Activated CD4-positive, alpha-beta T cell treated with anti-CD3 and anti-CD28 coated beads for 4 hours (primary cell): ENCODE measurements around the gene TAMM41.
"Not testable (repeated sequence)": the region's sequence is repeated elsewhere in the genome, so short reads cannot be mapped to it uniquely, and the experiment has no call there.

Experiments
- DNase-seq, 2 donors: peaks; one replicate each; pipeline ENCODE4 v3.0.0-alpha.2; 2020

Gene TAMM41

DNA sequence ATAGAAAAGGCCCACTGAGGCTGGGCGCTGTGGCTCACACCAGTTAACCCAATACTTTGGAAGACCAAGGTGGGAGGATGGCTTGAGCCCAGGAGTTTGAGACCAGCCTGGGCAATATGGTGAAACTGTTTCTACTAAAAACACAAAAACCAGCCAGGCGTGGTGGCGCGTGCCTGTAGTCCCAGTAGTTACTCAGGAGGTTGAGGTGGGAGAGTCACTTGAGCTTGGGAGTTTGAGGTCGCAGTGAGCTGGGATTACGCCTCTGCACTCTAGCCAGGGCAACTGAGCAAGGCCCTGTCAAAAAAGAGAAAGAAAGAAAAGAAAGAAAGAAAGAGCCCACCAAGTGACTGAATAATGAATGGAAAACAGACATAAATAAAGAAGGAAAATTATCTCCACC, 32.0 kb downstream of the TAMM41 start:
- DNase-seq = no peak

DNA sequence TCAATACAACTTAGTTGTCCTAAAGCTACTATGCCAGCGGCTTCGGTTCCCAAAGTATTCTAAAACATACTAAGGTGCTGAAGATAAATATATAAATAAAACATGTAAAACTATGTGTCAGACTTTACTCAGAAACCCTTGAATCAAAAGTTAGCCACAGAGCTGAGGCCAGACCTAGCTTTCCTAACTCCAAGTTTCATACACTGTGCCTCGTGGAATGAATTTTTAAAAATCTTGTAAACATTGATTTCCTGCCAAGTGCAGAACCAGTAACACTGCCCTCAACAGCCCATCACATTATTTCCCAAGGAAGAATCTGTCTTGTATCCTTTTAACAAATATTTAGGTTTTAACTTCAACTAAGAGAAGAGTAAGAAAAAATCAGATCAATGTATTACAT, 36.4 kb downstream of the TAMM41 start:
- no peak for DNase-seq

DNA sequence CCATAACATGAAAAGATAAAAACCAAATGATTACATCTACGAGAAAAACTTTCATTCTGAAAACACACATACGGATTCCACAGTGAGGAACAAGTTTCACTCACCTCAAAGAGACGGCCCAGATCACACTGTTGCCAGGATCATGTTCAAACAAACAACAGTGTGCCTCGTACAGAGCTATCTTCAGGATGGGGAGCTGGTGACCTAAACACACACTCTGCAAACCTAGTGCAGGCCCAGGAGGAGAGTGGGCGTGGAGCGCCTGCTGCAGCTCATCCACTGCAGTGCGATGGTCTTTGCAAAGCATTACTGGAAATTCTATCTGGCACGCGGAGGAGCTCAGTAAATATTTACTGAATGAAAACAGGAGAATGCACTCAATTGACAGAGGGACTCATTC, 38.5 kb downstream of the TAMM41 start:
- DNase-seq = no peak

DNA sequence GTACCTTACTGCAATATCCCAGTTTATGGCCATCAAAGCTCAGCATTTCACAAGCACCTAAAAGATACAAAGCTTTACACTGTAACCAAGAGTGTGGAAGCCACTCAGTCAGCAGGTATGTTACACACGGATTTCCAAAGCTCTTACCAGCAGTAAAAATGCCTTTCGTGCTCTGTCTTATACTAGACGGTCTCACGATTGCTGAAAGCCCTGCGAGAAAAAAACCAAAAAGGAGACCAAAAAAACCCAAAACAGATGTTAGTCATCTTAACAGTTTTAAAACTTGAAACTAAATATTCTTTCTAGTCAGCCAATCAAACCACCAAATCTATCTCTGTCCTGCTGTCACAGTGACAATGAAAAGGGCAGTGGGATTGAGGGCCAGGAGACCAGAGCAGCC, 39.0 kb downstream of the TAMM41 start:
- DNase-seq = no peak

DNA sequence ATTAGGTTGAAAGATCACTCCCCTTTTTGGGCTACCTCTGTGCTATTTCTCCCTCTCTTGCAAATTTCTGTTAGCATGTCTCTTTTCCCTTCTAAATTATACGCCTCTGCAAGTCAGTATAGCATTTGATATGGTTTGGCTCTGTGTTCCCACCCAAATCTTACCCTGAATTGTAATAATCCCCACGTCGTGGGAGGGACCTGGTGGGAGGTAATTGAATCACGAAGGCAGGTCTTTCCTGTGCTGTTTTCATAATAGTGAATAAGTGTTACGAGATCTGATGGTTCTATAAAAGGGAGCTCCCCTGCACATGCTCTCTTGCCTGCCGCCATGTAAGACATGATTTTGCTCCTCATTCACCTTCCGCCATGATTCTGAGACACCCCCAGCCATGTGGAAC, 41.0 kb downstream of the TAMM41 start:
- DNase-seq = no peak

DNA sequence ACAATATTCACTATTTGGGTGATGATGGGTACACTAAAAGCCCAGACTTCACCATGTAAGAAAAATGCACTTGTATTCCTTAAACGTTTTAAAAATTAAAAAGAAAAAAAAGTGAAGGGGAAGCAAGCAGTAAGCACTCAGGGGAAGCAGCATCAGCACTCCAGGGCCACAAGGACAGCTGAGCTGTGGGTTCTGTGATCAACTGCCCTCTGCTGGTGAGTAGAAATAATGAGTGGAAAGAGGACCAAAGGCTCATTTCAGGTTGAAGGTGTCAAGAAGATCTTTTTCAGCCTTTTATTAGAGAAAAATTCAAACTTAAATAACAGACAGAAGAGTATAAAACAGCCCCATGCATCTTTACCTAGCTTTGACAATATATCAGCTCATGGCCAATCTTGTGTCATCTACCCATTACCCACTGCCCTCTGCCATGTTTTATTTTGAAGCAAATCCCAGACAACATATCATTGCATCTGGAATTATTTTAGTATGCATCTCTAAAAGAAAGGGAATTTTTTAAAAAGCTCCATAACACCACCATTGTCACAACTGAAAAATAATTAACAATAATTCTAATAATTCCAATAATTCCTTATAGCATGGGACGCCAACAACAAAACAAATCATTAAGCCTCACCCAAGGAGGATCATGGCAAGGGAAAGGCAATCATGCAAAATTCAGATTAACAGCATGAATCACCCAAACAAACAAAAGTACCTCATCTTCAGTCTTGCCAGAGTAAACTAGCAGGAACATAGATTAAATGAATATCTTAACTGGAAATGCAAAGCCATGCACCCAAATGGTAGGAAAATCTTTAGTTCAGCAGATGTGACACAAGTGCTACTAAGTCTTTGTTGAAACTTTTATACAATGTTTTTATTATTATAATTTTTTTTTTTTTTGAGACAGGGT, 42.5 kb downstream of the TAMM41 start:
- peak; percentile 17 to 25 for DNase-seq

DNA sequence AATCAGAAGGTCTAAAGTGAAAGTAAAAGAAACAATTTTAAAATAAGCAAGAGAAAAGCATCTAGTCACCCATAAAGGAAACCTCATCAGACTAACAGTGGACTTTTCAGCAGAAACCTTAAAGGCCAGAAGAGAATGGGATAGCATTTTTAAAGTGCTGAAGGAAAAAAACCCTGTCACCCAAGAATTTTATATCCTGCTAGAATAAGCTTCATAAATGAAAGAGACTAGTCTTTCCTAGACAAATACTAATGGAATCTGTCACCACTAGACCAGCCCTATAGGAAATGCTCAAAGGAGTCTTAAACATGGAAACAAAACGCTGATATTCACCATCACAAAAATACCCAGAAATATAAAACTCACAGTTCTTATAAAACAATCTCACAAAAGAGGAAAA, 46.9 kb downstream of the TAMM41 start:
- no peak for DNase-seq

DNA sequence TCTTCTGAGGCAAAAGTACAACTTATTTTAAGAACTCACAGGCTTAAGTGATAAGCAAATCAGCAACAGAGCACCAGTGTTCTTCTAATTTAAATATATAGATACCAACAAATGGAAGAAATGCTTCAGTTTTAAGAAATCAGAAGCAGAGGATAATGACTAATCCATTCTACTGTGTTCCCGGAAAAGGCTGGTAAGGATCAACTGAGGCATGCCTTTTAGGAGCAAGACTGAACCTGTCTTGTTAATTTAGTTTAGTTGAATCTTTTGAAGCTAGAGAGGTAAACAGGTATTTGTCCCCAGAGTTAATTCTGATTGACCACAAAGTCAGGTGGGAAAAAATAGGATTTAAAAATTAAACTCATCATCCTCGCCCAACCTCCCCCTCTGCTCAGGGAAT, 51.8 kb downstream of the TAMM41 start:
- no peak for DNase-seq

DNA sequence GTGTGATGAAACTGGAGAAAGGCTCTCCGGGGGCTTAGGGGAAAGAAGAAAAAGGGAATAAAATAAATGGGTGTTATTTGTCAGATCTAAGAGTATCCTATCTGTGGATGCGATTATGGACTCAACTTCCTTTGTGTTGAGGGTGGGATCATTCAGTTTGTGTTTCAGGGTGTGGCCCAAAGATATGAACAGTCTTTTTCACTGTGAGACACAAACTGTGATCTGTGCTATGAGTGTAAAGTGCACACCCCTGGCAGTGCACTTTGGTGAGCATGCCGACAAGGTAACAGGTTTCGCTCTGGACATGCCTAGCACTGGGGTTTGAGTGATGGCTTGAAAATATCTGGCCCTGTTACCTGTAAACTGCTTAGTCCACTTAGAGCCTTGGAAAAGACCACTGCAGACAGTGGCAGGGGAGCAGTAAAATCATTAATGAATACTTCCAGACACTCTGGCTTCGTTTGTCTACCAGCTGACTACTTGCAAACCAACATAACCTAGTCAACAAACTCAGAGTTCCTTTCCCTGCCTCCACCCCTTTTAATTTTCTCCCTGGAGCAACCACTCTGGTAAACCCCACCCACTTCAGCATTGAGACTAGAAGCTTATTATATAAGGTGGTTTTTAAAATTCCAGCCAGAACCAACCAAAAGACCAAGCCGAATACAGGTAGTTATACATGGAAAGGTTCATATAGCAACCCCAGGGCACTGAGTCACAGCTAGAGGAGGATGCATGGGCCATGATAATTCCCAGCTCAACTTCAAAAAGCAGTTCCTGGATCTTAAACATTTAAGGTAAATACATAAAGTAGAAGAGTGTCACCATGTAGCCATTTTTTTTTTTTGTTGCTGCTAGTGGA, 55.1 kb downstream of the TAMM41 start:
- DNase-seq = no peak

DNA sequence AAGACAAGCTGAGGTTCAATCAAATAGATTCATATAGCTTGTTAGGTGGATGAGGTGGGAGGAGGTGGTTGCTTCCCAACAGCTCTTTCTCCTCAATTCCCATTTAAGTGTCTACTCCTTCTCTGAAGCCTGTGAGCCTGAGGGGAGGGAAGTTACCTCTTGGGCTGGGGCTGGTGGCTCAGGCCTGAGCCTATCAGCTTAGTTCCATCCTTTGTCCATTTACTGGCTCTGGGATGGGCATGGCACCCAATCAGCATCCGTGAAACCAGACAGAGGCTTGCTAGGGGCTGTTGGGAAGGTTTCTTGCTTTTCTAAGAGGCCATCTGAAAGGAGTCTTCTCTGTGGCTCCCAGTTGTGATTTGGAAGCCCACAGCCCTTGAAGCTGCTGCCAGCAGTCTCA, 57.3 kb downstream of the TAMM41 start:
- DNase-seq = no peak

DNA sequence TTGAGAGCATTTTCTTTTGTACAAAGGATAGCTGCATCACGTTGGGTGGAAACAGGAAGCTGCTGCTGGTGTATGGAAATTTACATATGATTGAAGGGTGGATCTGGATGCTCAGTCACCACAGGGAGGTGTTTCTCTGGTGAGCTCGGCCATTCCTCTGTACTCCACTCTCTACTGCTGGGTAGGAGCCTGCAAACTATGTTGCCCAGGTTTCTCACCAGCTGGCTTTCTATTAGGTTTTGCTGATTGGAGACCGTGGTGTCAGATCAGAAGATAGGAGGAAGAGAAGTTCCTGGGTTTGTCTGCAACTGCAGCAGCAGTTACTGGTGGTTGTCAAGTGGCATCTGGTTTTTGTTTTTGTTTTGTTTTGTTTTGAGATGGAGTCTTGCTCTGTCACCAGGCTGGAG, 61.7 kb downstream of the TAMM41 start:
- no peak for DNase-seq

DNA sequence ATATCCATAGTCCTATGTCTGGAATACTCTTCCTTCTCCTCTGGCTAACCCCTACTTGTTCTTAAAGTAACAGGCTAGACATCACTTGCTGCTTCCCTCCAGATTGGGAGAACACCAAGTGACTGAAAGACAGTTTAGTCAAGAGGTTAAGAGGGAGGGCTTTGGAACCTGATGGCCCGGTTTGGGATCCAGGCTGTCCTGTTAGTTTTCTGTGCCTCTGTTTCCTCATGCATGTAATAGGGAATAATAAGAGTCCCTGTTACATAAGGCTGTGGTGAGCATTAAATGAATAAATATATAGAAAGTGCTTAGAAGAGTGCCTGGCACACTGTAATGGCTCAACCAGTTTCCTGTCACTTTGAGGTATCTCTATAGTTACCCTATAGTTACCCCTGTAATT, 66.3 kb downstream of the TAMM41 start:
- DNase-seq = no peak

DNA sequence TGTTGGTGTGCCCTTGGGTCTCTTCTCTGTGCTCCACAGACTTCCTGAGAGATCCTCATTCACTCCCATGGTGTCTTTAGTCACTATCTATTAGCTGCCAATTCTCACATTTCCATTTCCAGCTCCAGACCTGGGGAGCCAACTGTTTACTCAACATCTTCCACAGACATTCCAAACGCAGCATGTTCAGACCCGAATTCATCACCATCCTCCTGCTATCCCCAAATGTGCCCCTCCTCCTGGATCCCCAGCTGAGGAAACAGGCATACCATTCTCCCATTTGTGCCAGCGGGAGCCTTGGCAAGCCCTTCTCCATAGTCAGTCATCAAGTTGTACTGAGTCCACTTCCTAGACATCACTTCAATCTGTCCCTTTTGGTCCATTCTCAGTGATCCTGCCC, 67.1 kb downstream of the TAMM41 start:
- DNase-seq = no peak

DNA sequence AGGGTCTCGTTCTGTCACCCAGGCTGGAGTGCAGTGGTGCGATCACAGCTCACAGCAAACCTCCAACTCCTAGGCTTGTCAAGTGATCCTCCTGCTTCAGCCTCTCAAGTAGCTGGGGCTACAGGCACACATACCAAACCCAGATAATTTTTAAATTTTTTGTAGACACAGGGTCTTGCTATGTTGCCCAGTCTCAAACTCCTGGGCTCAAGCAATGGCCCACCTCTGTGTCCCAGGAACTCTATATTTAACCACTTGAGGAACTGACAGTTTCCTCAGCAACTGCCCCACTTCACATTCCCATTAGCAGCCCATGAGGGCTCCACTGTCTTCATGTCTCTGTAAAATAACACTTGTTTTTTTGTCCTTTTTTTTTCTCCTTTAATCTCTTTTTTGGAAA, 68.4 kb downstream of the TAMM41 start:
- no peak for DNase-seq

DNA sequence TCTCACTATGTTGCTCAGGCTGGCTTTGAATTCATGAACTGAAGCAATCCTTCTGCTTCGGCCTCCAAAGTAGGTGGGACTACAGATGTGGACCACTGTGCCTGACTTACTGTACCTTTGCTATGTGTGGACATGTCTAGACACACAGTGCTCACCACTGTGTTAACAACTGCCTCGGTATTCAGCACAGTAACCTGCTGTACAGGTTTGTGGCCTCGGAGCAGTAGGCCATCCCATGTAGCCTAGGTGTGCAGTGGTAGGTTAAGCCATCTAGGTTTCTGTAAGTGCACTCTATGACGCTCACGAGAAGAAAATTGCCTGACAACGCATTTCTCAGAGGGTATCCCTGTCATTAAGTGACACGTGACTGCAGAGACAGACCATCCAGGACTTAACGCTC, 70.3 kb downstream of the TAMM41 start:
- no peak for DNase-seq

DNA sequence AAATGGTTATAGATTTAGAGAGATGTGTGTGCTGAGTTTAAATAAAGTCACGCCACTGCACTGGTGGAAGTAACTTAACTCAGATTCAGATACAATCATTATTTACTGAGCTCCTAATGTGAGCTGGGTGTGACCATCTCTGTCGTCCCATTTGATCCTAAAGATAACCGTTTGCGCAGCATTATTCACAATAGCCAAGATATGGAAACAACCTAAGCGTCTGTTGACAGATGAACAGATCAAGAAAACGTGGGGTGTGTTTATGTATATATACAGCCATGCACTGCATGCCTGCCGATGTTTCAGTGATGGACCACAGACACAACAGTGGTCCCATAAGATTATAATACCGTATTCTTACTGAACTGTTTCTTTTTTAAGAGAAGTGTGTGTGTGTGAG, 71.2 kb downstream of the TAMM41 start:
- DNase-seq = no peak

DNA sequence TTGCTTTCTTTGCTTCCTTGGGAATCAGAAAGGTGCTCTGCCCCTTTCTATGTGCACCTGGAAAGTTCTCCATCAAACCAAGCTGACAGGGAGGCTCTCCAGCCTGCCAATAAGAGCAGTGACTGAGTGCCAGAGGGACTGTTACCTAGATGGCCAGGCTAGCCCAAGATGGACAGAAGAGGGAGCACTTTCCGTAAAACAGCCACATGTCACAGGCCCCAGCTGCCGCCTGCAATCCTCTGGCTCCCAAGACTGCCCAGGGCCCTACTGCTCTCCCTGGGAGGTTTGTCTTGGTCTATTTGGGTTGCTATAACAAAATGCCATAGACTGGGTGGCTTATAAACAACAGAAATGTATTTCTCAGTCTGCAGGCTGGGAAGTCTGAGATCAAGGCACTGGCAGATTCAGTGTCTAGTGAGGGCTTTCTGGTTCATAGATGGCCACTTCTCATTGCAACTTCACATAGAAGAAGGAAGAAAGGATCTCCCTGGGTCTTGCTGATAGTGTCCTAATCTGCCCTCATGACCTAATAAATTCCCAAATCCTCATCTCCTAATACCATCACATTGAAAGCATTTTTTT, 72.3 kb downstream of the TAMM41 start:
- no peak for DNase-seq

DNA sequence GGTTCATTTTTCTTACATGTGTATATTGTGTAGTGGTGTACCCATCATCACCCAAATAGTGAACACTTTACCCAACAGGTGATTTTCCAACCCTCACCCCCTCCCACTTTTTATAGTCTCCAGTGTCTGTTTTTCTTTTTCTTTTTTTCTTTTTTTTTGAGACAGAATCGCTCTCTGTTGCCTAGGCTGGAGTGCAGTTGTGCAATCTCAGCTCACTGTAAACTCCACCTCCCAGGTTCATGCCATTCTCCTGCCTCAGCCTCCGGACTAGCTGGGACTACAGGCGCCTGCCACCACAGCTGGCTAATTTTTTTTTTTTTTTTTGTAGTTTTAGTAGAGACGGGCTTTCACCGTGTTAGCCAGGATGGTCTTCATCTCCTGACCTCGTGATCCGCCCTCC, 74.8 kb downstream of the TAMM41 start:
- not testable (repeated sequence) for DNase-seq

DNA sequence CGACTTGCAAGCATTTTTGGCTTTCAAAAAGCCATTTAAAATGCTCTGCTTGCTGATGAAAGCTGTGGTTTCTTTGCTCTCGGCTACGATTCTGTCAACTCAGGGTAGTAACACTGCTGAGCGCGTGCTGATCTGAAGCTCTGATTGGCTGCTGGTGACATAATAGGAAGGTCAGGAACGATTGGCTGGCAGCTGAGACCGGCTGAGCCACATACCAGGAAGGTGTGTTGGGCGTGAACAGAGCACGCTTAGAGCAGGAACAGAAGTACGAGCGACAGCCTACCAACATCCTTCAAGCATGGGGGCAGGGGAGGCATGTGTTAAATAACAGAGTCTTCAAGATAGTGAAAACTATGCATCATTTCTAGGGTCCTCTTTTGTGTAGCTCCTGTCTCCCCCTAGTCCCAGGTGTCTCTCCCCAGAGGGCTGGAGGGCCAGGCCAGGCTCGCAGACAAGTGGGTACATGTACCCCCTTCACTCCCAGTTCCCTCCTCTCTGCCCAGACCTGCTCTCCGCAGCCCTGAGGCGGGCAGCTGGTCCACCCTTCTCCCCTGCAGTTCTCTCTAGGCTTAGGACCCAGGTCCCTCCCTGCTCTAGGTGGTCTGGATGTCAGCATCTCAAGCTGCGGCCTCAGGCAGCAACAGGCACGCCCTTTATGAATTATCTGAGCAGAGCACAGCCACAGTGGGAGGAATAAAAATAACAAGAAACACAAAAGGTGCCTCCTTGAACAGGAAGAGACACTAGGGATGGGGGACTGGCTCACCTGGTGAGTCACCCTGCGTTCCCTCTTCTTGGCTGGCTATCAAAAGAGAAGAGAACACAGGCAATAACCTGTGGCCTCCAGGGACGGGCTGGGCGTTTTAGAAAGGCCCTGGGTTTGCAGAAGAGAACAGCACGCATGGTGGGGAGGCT, 76.0 kb downstream of the TAMM41 start:
- peak; percentile 70 to 77 for DNase-seq

DNA sequence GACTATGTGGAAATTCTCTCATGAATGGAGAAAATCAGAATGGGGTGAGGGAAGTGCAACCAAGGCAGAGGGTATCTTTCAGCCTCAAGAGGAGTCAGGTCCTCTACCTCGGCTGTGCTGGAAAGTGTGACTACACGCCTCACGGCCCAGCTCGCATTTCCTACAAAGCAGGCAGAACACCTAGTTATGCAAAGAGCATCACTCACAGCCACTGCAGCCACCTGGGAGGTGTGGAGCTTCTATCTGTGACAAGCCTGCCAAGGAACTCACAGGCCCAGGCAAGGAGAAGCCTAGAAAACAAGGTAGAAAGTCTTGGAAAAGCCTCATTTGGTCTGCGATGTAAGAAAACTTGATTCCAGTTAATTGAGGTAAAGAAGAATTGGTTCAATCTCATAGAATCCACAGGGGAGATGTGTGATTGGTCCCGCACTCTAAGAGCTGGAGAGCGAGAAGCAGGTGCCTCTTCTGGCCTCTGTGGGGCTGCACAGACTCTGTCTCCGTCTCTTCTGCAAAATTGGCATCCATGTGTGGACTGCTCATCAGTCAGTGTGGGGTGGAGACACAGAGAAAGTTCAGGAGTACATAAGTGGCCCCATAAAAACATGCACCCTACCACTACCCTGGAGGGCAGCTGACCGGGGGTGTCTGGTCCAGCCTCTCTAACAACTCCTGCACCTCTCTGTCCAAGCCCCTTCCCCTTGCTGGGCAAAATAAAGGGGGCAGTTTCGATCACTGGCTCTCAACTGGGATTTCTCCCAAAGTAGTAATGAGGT, 76.8 kb downstream of the TAMM41 start:
- DNase-seq = no peak

DNA sequence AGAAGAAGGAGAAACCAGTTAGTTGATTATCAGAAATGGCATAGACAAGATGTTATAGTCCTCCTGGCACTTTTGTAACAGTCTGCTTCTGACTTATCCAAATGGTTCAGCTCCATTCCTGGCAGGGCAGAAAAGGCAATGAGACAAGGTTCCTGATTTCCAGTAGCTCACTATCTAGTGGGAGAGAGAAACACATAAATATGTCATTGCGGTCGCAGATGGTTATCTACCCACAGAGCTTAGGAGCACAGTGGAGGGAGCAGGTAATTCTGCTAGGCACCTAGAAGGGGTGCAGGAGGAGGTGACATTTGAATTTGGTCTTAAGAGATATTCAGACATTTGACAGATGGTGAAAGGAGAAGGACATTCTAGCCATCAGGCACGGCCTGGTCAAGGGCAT, 78.1 kb downstream of the TAMM41 start:
- no peak for DNase-seq

DNA sequence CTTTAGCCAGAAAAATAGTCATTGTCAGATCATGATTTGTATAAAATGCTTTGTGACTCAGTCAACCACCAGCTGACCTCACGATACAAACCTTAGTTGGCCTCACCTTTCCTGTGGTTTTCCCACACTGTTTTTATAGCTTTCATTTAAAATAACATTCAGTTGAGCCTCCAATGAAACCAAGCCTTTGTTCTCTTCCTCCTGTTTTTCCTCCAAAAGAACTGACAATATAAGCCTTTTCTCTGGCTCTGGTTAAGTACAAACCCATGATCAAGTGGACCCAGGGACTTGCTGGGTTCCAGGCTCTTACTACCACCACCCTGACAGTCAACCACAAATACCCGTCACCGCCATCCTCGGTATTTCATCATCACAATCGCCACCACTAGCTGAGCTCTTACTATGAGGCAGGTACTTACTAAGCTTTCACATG, 81.7 kb downstream of the TAMM41 start:
- no peak for DNase-seq
